Cardiac septum (tissue), 1 donor: ENCODE results near the gene RUFY4. TPM values are rescaled to one million over a fixed set of nuclear protein-coding genes. Genes with fewer than 3 reads are reported as not detected.

Experiments used
- DNase-seq: peaks from one replicate; pipeline ENCODE4 v3.0.0-alpha.2; 2020; ENCODE audit warnings: low spot score
- intact Hi-C: fragments of 100-400 bp; cut with DNase I; formaldehyde crosslinking; loops from one replicate; pipeline ENCODE4 v1.14.0; 2022
- total RNA-seq: library from RNA; stranded (reverse); fragmentation: NEBNext Ultra II Directional; extraction: Animal tissue kit (Norgen Biotek cat#: 25700); gene quantifications from one replicate; pipeline ENCODE4 v1.2.1, GENCODE V29; 2021
- donor health status: DM: no; HTN: no; CAD: no.

The RUFY4 gene
- total RNA-seq, 1 donor from 2014 or later = not detected

DNA sequence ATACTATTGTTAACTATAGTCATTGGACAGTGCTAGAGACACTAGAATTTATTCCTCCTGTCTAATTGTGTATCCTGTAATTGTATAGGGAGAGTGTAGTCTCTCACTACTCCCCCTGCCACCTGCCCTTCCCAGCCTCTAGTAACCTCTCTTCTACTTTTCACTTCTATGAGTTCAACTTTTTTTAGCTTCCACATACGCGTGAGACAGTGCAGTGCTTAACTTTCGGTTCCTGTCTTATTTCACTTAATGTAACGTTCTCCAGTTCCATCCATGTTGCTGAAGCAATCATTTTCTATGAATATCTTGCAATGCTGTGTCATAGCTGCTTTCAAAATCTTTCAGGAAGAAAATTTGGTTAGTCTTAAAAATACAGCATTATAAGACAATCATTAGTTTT is 22.8 kb upstream of the RUFY4 start:
- intact Hi-C loops = no loop called here
- no peak for DNase-seq

DNA sequence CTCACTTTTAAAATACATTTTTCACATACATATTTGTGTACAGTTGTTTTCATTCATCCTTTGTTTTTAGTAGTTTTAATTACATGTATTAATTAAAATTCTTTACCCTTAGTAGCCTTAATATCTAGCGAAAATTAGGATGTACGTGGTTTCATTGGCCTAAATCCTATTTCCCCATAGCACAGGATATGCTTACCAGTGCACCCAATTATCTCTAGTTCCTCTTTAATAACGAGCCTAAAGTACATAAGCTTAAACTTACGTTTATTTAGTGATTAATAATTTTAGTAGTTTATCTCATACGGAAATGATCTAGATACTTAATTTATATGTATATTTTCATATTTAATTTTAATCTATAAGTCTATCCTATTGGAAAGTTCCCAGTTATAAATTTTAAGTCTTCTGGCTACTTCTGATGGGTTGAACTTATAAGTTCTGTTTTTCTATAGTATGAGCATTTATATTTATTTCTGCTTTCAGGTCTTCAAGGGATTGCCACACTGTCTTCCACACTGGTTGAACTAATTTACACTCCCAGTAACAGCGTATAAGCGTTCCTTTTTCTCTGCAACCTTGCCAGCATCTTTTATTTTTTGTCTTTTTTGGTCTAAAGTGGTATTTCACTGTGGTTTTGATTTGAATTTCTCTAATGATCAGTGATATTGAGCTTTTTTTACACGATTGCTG is 21.4 kb upstream of the RUFY4 start:
- no peak for DNase-seq
- intact Hi-C loops = no loop called here

DNA sequence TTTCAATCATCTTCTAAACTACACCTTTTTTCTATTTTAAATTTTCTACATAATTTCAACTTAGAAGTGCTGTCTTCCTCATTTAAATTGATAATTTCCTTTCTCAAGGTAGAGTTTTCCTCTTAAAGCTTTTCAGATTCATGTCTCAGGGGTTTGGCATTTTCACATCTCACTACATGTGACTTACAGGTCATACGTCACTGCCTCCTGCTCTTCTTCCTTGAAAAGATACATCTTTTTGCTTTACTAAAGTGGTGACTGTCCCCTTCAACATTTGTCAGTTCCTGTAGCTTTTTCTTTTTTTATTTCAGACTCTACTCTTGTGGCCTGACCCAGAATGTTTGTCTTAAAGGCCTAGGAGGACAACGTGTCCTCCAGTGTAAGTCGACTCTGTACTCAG is 17.1 kb upstream of the RUFY4 start:
- DNase-seq = no peak
- intact Hi-C loops = no loop called here

DNA sequence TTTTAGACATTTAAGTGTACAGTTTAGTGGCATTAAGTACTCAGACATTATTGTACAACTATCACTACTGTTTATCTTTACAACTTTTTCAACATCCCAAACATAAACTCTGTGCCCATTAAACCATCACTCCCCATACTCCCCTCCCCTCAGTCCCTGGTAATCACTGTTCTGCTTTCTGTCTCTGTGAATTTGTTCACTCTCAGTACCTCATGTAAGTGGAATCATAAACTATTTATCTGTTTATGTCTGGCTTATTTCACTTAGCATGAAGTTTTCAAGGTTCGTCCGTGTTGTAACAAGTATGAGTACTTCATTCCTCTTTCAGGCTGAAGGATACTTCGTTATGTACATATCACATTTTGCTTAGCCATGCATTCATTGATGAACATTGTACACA is 9.8 kb upstream of the RUFY4 start:
- intact Hi-C loops = no loop called here
- DNase-seq = no peak

- no peak for DNase-seq
- intact Hi-C loops = no loop called here
Measured at GRCh38 chr2:218060118-218060517, 8.9 kb upstream of the RUFY4 start.

DNA sequence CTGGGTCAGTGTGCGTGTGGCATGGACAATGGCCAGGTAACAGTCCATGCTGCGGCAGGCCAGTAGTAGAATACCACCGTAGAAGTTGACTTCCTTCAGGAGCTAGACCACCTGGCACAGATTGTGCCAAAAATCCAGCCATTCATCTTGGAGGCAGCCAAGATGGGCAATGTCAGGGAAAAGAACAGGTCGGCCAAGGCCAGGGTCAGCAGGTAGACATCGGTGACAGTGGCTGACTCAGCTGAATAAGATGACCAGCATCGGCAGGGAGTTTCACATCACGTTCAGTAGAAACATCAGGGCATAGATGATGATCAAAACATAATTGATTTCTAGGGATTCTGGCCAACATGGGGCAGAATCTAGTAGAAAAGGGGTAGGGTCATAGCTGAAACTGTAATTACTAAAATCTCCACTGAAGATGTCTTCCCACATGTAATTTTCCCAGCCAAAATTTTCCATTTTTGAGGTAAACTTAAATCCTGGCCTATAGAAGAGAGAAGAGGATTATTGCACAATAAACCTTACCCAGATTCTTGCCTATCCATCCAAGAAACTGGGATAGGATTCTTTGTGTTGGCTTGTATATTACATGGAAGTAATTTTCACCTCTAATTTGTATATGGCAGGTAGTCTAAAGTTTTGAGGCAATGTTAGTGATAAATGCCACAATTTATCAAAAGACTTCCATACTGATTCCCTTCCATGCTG is 7.9 kb upstream of the RUFY4 start:
- no peak for DNase-seq
- intact Hi-C loops = no loop called here

DNA sequence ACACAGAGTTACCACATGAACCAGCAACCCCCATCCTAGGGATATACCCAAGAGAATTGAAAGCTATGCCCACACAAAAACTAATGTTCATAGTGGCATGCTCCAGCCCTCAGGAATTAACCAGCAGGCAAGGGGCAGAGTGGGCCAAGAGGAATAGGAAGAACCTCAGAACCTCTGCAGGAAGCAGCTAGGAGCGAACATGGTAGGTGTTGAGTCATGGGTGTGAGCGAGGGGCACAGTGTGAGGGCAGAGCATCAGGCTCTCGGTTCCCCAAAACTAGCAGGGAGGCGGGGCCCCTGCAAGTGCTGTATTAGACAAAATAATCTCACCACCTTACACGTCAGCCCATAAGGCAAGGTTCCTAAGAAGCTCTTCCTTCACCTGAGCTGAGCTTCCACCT is 5.6 kb upstream of the RUFY4 start:
- intact Hi-C loops = no loop called here
- no peak for DNase-seq

DNA sequence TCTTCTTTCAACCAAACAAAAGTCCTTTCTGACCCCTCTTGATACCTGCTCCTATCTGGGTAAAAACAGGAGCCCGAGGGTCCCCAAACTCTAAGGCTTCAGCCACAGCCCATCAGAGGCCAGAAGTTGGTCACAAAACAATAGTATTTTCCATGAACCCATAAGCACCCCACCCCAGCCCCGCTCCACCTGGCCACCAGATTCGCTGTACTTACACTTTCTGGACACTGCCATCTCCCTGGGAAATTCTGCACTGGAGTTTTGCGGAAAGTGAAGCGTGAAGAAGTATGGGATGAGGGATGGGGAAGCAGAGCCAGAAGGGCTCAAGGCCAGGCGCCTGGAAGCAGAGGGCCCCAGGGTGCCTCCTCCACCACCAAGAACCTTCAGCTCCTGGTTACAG is 5.2 kb upstream of the RUFY4 start:
- DNase-seq = no peak
- intact Hi-C loops = no loop called here

DNA sequence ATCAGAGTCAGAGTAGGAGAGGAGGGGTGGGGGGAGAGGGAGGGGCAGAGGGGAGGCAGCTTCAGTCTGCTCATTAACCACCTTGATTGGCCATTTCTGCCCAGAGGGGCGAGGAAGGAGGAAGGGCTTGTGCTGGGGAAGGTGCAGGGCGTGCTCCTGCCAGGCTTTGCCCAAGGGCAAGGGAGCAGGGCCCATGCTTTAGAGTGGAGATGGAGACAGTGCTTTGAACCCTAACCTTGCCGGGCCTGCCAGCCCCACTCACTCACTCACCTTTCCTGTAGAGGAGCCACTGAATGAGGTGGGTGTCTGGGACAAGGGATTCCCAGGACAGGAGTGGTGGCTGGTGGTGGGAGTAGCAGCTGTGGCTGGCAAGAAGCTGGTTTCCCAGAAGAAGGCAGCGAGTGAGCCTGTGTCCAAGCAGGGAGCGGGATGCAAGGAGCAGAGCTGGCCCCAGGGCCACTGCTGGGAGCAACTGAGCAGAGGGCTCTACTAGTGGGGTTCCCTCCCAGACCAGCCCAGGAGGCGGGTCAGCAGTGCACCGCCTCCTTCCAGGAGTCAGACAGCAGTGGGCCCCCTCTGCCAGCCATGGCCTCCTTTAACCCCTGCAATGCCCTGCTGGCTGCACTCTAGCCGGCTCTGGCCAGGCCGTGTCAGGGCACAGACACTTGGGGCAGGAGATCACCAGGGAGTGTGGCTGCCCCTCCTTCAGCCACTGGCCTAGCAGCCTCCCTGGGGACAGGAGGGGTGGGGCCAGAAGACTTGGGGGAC is 3.6 kb upstream of the RUFY4 start:
- intact Hi-C loops = no loop called here

GRCh38 chr2:218066926-218067515 is 2.0 kb upstream of the RUFY4 start:
- no peak for DNase-seq

More for the DNA sequence above, 3.6 kb upstream of the RUFY4 start:
- no peak for DNase-seq

DNA sequence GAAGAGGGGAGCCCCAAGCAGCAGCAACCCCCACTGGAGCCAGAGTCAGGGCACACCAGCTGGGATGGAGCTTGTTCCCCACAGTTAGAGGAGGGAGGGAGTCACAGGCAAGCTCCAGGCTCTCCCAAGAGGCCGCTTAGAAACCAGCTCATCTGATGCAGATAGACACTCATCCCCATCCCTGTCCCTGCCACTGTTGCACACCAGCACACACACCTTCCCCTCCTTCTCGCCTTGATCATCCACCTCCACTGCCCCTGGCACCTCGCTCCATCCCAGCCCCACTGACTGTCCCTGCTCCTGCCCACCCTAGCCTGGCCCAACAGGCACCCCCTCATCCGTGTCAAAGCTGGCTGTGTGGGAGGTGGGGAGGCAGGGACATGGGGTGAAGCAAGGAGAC is 1.5 kb upstream of the RUFY4 start:
- DNase-seq = no peak
- intact Hi-C loops = no loop called here

More at GRCh38 chr2:218066926-218067515, 2.0 kb upstream of the RUFY4 start:
- intact Hi-C loops = no loop called here

GRCh38 chr2:218069606-218070300 is 700 bp downstream of the RUFY4 start:
- intact Hi-C loops = loop anchor here (2.0 kb wide), 1 partner anchor 285 kb away; no protein-coding TSS in a partner anchor
- no peak for DNase-seq

- intact Hi-C loops = no loop called here
- no peak for DNase-seq
Measured at GRCh38 chr2:218070587-218070986, 1.5 kb downstream of the RUFY4 start.

DNA sequence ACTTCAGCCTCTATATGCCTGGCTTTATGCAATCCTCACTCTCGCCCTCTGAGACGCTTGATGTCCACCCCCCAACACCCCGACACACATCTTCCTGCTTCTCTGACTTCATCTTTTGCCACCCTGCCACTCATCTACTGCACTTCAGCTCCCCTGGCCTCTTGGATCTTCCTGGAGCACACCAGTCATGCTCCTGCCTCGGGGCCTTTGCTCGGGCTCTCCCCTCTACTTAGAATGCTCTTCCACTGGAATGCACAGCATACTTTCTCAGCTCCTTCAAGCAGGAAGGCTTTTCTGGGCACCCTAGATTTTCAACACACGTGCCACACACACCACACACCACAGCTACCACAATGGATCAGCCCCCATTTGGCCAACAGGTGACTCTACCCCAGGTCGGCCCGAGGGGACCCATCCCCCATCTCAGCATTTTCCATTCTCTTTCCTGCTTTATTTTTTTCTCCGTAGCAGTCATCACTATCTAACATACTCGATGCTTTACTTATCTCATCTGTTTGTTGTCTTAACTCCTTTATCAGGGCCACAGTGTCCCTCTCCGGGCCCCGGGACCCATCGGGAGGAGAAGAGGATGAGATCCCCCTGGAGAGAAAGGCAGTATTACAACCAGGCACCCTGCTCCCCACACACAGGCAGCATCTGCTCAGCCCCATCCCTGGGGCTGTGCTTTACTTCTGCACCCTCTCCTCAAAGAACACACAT is 2.3 kb downstream of the RUFY4 start:
- no peak for DNase-seq
- intact Hi-C loops = no loop called here

GRCh38 chr2:218072002-218072401 is 2.9 kb downstream of the RUFY4 start:
- intact Hi-C loops = no loop called here
- DNase-seq = no peak

GRCh38 chr2:218072478-218073024 is 3.5 kb downstream of the RUFY4 start:
- no peak for DNase-seq
- intact Hi-C loops = no loop called here

GRCh38 chr2:218073185-218073584 is 4.1 kb downstream of the RUFY4 start:
- DNase-seq = no peak
- intact Hi-C loops = no loop called here

GRCh38 chr2:218074031-218074430 is 5.0 kb downstream of the RUFY4 start:
- intact Hi-C loops = no loop called here
- DNase-seq = no peak
